Transverse colon (tissue), 4 donors: ENCODE measurements around the gene LDLRAD4. TPM values are rescaled to one million over a fixed set of nuclear protein-coding genes. Genes with fewer than 3 reads are reported as not detected.

Source experiments
- DNase-seq: peaks from one replicate; pipeline ENCODE4 v3.0.0-alpha.2; 2019
- H3K27ac ChIP-seq, 4 donors: fragments of 200-600 bp; sonication (generic); 2 replicates each; pipeline ENCODE4 v1.5.1; 2016 to 2018; ENCODE audit warnings: inconsistent platforms in 4 of 4
- H3K27me3 ChIP-seq: fragments of 200-600 bp; sonication (generic); 2 replicates; pipeline ENCODE4 v1.5.1; 2017; ENCODE audit warnings: inconsistent platforms
- H3K36me3 ChIP-seq, 4 donors: fragments of 200-600 bp; sonication (generic); 2 replicates each; pipeline ENCODE4 v1.5.1; 2017 to 2019; ENCODE audit warnings: inconsistent platforms in 4 of 4
- H3K4me1 ChIP-seq, 4 donors: fragments of 200-600 bp; sonication (generic); 2 replicates each; pipeline ENCODE4 v1.5.1; 2017 to 2020; ENCODE audit warnings: inconsistent platforms in 4 of 4
- H3K4me3 ChIP-seq, 4 donors: fragments of 200-600 bp; sonication (generic); 1 replicate in 1 of 4; 2 replicates in 3 of 4; pipeline versions ENCODE4 v1.5.1 to v1.6.1; 2017 to 2019; ENCODE audit warnings: inconsistent platforms in 4 of 4
- H3K9me3 ChIP-seq, 2 donors: fragments of 200-600 bp; sonication (generic); 2 replicates each; pipeline ENCODE4 v1.5.1; 2017 to 2019; ENCODE audit warnings: inconsistent platforms in 2 of 2
- CTCF ChIP-seq, 5 experiments: fragments of 200-600 bp in 3 of 5; fragments of 450-650 bp in 2 of 5; sonication (generic) in 3 of 5; IDR thresholded peaks; 1 replicate in 2 of 5; 2 replicates in 3 of 5; pipeline ENCODE4 v1.5.1; 2016 to 2017; ENCODE audit warnings: antibody characterized with exemption in 5 of 5, inconsistent platforms in 3 of 5, mild to moderate bottlenecking in 2 of 5, moderate library complexity in 1 of 5
- EP300 ChIP-seq: sonication (generic); formaldehyde crosslinking; IDR thresholded peaks from one replicate; pipeline ENCODE4 v1.6.1; 2017; ENCODE audit warnings: antibody characterized with exemption, low read depth
- POLR2A ChIP-seq: fragments of 450-650 bp; IDR thresholded peaks from one replicate; pipeline ENCODE4 v1.6.1; 2016; ENCODE audit warnings: antibody characterized with exemption, mild to moderate bottlenecking, moderate library complexity
- POLR2AphosphoS5 ChIP-seq, 3 donors: sonication (generic); formaldehyde crosslinking; IDR thresholded peaks; one replicate each; pipeline ENCODE4 v1.6.1; 2016; ENCODE audit warnings: antibody characterized with exemption in 3 of 3
- WGBS, 2 donors: methylation state at CpG; one replicate each; pipeline ENCODE4 v1.1.5; 2018; ENCODE audit warnings: low coverage in 1 of 2; 5-methylcytosine and 5-hydroxymethylcytosine counted together
- in situ Hi-C, 4 donors: fragments of 200-750 bp; cut with MboI; loops; one replicate each; pipeline versions ENCODE4 v1.15.0 to v1.15.1; 2017; ENCODE audit warnings: low sequenced_read_pairs in 3 of 4, low pct_ligation_motif_present in 1 of 4, low pct_unique_long_range_greater_than_20kb in 1 of 4
- intact Hi-C: fragments of 100-400 bp; cut with DNase I; formaldehyde crosslinking; loops from one replicate; pipeline ENCODE4 v1.15.1; 2023; ENCODE audit warnings: low total_unique reads
- total RNA-seq, 4 donors: library from RNA; depleted of rRNA; stranded (reverse); fragments of >200 nt; gene quantifications; one replicate each; pipeline ENCODE4 v1.1.0, GENCODE V29; 2016

LDLRAD4 gene
- total RNA-seq, 4 donors from 2014 or later: 34.8 to 277 (median 60.6) TPM

DNA sequence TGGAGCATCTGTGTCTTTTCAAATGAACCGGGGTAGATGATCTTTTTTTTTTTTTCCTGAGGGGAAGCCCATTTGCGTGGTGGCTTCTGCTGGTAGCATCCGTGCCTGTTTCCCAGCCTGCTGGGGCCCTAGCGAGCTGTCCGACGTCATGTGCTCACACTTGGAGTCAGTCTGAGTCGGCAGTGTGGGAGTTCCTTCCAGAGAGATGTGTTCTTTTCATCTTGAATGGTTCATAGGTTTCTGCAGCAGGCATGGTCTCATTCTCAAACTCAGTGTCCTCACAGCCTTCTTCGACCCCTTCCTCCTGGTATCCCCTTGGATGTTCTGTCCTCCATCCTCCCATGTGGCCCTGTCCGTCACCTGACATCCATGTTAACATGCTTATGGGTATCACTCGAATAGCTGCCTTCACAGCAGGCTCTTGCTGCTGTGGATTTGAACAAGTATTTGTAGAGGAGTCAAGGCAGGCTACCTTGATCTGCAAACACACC, 51.0 kb downstream of the LDLRAD4 start:
- Histone ChIP-seq H3K4me3 (no peak overlapping the region), H3K27ac (peak overlapping the region; percentile 58 to 74 (median 65)), H3K27me3 (no peaks in the 10 kb centered on the region), H3K36me3 (no peaks in the 10 kb centered on the region), H3K4me1 (peaks cover 11 to 58% (median 29%) of the 10 kb centered on the region in 4 donors), H3K9me3 (no peaks in the 10 kb centered on the region)
- intact Hi-C loops: loop anchor here (5.0 kb wide), 1 partner anchor 47 kb away; no protein-coding TSS in a partner anchor
- no peak for TF ChIP-seq POLR2A
- TF ChIP-seq CTCF (IDR thresholded peaks at IDR 0.05): no peak
- no peak for TF ChIP-seq POLR2AphosphoS5 (IDR thresholded peaks at IDR 0.05)
- no peak for TF ChIP-seq EP300
- in situ Hi-C loops: no loop called here
- DNase-seq: peak; percentile 31
- 67 to 70% methylated on average over 4 to 10 of the region's 10 CpGs for WGBS, 2 donors

DNA sequence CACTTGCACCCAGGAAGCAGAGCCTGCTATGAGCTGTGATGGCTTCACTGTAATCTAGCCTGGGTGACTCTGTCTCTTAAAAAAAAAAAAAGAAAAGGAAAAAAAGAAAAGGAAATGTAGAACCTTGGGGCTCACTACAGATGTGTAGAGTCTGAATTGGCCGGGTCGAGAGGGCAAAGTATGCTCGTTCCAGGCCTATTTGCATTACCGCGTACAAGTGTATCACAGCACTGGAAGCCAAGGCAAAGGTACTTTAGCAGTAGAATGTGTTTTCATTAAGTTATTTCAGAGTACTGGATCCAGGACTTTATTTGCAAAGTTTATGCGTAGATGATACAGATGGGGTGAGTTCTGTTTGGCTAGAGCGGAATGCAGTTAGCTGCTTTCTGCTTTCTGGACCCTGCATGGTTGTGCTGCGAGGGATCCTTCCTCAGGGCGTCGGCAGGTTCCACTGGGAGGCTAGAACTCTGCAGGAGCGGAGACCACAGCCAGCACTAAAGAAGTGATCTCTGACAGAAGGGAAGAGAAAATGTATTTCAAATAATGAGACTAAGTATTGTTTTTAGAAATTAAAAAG, 51.8 kb downstream of the LDLRAD4 start:
- intact Hi-C loops: no loop called here
- peaks cover 8 to 50% (median 25%) of the 10 kb centered on the region in 4 donors for H3K4me1 ChIP-seq
- 81 to 97% methylated on average over 4 to 11 of the region's 11 CpGs for WGBS, 2 donors

GRCh38 chr18:13271302-13271911, 52.8 kb downstream of the LDLRAD4 start:
- Histone ChIP-seq H3K27me3 (no peaks in the 10 kb centered on the region), H3K27ac (no peak overlapping the region), H3K4me3 (no peak overlapping the region), H3K36me3 (no peaks in the 10 kb centered on the region), H3K4me1 (peaks cover 7 to 40% (median 21%) of the 10 kb centered on the region in 4 donors), H3K9me3 (no peaks in the 10 kb centered on the region)
- no peak for DNase-seq
- intact Hi-C loops: no loop called here
- TF ChIP-seq CTCF (IDR thresholded peaks at IDR 0.05) (no peak), POLR2A (no peak), EP300 (no peak), POLR2AphosphoS5 (IDR thresholded peaks at IDR 0.05) (no peak)
- in situ Hi-C loops: no loop called here
- 92 to 98% methylated on average over 7 to 16 of the region's 16 CpGs for WGBS, 2 donors

More for the DNA sequence above, 51.8 kb downstream of the LDLRAD4 start:
- Histone ChIP-seq H3K27ac (peak overlapping the region in 3 of 4 donors; percentile 58 to 74 (median 69)), H3K4me3 (no peak overlapping the region), H3K27me3 (no peaks in the 10 kb centered on the region), H3K9me3 (no peaks in the 10 kb centered on the region), H3K36me3 (no peaks in the 10 kb centered on the region)
- in situ Hi-C loops: no loop called here
- no peak for DNase-seq
- TF ChIP-seq EP300 (no peak), POLR2AphosphoS5 (IDR thresholded peaks at IDR 0.05) (no peak), POLR2A (no peak), CTCF (IDR thresholded peaks at IDR 0.05) (no peak)

DNA sequence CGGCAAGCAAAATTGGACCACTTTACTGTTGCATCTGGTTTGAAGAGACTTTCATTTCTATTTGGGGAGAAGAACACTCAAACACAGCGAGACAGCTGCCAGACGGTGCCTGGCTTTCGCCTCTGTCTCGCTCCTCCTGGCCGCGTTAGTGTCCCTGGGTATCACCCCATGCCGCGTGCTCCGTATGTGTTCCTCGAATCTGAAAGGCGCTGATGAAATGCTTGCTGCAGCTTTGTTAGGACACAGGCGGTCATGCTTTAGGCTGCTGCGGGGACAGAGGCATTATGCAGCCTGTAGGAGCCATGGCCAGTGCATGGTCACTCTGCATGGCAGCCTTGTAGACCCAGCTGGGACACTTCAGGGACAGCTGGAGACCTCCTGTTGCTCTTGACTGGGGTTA, 53.9 kb downstream of the LDLRAD4 start:
- H3K36me3 ChIP-seq: no peaks in the 10 kb centered on the region
- peaks cover 7 to 38% (median 21%) of the 10 kb centered on the region in 4 donors for H3K4me1 ChIP-seq
- WGBS, 2 donors: 91% methylated on average over 14 of the region's 14 CpGs; no CpG with 5 or more reads in 1 of the 2 donors

More for the DNA sequence above, 53.9 kb downstream of the LDLRAD4 start:
- H3K27me3 ChIP-seq: no peaks in the 10 kb centered on the region
- intact Hi-C loops: no loop called here
- in situ Hi-C loops: no loop called here
- TF ChIP-seq POLR2A (no peak), CTCF (IDR thresholded peaks at IDR 0.05) (no peak), POLR2AphosphoS5 (IDR thresholded peaks at IDR 0.05) (no peak), EP300 (no peak)
- no peaks in the 10 kb centered on the region for H3K9me3 ChIP-seq
- no peak for DNase-seq
- no peak overlapping the region for H3K27ac ChIP-seq
- H3K4me3 ChIP-seq: no peak overlapping the region
